Activated naive CD4-positive, alpha-beta T cell treated with anti-CD3 and anti-CD28 coated beads, Interleukin-2, amount 10 ng/mL, durations not matched to agents 7 days and 5 days (primary cell): ENCODE measurements around the gene SCAPER.

Experiments
- CTCF ChIA-PET: fragments of 350-600 bp; sonication (Branson Sonifier 250); formaldehyde crosslinking; loops from one replicate; lab custom pipeline; 2021; ENCODE audit warnings: antibody characterized with exemption; lab: Charles Lee
- DNase-seq: peaks from one replicate; pipeline ENCODE4 v3.0.0-alpha.2; 2020
- H3K27ac Mint-ChIP-seq: one replicate; pipeline ENCODE4 v1.8.0; 2021; ENCODE audit warnings: mild to moderate bottlenecking, moderate library complexity, mixed read lengths
- H3K27me3 Mint-ChIP-seq: one replicate; pipeline ENCODE4 v1.8.0; 2021; ENCODE audit warnings: mild to moderate bottlenecking, mixed read lengths
- H3K36me3 Mint-ChIP-seq: one replicate; pipeline ENCODE4 v1.8.0; 2021; ENCODE audit warnings: mixed read lengths
- H3K4me1 Mint-ChIP-seq: one replicate; pipeline ENCODE4 v1.8.0; 2021; ENCODE audit warnings: mixed read lengths
- H3K4me3 Mint-ChIP-seq: one replicate; pipeline ENCODE4 v1.8.0; 2021; ENCODE audit warnings: mild to moderate bottlenecking, moderate library complexity, mixed read lengths
- H3K9me3 Mint-ChIP-seq: one replicate; pipeline ENCODE4 v1.8.0; 2021; ENCODE audit warnings: mixed read lengths

Gene SCAPER

GRCh38 chr15:76401285-76401684 is 503.9 kb downstream of the SCAPER start:
- Mint-ChIP-seq H3K9me3 (no peaks in the 10 kb centered on the region), H3K4me1 (no peaks in the 10 kb centered on the region), H3K27me3 (no peaks in the 10 kb centered on the region), H3K27ac (no peak overlapping the region), H3K36me3 (no peaks in the 10 kb centered on the region), H3K4me3 (no peak overlapping the region)
- CTCF ChIA-PET: no interaction called here
- no peak for DNase-seq

- Mint-ChIP-seq H3K4me1 (no peaks in the 10 kb centered on the region), H3K4me3 (no peak overlapping the region), H3K9me3 (no peaks in the 10 kb centered on the region), H3K27me3 (no peaks in the 10 kb centered on the region), H3K27ac (no peak overlapping the region), H3K36me3 (no peaks in the 10 kb centered on the region)
- no peak for DNase-seq
- CTCF ChIA-PET: no interaction called here
Observed at GRCh38 chr15:76398317-76399104, 506.6 kb downstream of the SCAPER start.

- no peaks in the 10 kb centered on the region for H3K27me3 Mint-ChIP-seq
- no peaks in the 10 kb centered on the region for H3K4me1 Mint-ChIP-seq
- CTCF ChIA-PET: no interaction called here
- H3K9me3 Mint-ChIP-seq: no peaks in the 10 kb centered on the region
- no peak overlapping the region for H3K27ac Mint-ChIP-seq
- no peak overlapping the region for H3K4me3 Mint-ChIP-seq
- H3K36me3 Mint-ChIP-seq: no peaks in the 10 kb centered on the region
- no peak for DNase-seq
Observed at GRCh38 chr15:76393614-76394013, 511.5 kb downstream of the SCAPER start.

- Mint-ChIP-seq H3K9me3 (no peaks in the 10 kb centered on the region), H3K4me1 (no peaks in the 10 kb centered on the region), H3K27ac (no peak overlapping the region), H3K36me3 (no peaks in the 10 kb centered on the region), H3K4me3 (no peak overlapping the region), H3K27me3 (no peaks in the 10 kb centered on the region)
- DNase-seq: no peak
- CTCF ChIA-PET: no interaction called here
Observed at GRCh38 chr15:76391847-76392246, 513.3 kb downstream of the SCAPER start.

GRCh38 chr15:76391309-76391708 is 513.8 kb downstream of the SCAPER start:
- no peak overlapping the region for H3K4me3 Mint-ChIP-seq
- no peak for DNase-seq
- no peak overlapping the region for H3K27ac Mint-ChIP-seq
- no peaks in the 10 kb centered on the region for H3K27me3 Mint-ChIP-seq
- H3K9me3 Mint-ChIP-seq: no peaks in the 10 kb centered on the region
- no peaks in the 10 kb centered on the region for H3K4me1 Mint-ChIP-seq
- no peaks in the 10 kb centered on the region for H3K36me3 Mint-ChIP-seq
- CTCF ChIA-PET: no interaction called here

GRCh38 chr15:76390571-76390970 is 514.6 kb downstream of the SCAPER start:
- Mint-ChIP-seq H3K4me1 (no peaks in the 10 kb centered on the region), H3K36me3 (no peaks in the 10 kb centered on the region), H3K27me3 (no peaks in the 10 kb centered on the region), H3K9me3 (no peaks in the 10 kb centered on the region), H3K27ac (no peak overlapping the region), H3K4me3 (no peak overlapping the region)
- CTCF ChIA-PET: no interaction called here
- DNase-seq: no peak

GRCh38 chr15:76386926-76387325 is 518.2 kb downstream of the SCAPER start:
- CTCF ChIA-PET: no interaction called here
- no peak for DNase-seq
- H3K4me3 Mint-ChIP-seq: no peak overlapping the region
- H3K4me1 Mint-ChIP-seq: no peaks in the 10 kb centered on the region
- no peaks in the 10 kb centered on the region for H3K27me3 Mint-ChIP-seq
- H3K27ac Mint-ChIP-seq: no peak overlapping the region
- H3K9me3 Mint-ChIP-seq: no peaks in the 10 kb centered on the region
- H3K36me3 Mint-ChIP-seq: no peaks in the 10 kb centered on the region

- H3K4me1 Mint-ChIP-seq: no peaks in the 10 kb centered on the region
- CTCF ChIA-PET: no interaction called here
- H3K27me3 Mint-ChIP-seq: no peaks in the 10 kb centered on the region
- no peak overlapping the region for H3K27ac Mint-ChIP-seq
- no peak for DNase-seq
- H3K9me3 Mint-ChIP-seq: no peaks in the 10 kb centered on the region
- H3K4me3 Mint-ChIP-seq: no peak overlapping the region
- H3K36me3 Mint-ChIP-seq: no peaks in the 10 kb centered on the region
Observed at GRCh38 chr15:76386178-76386577, 519.0 kb downstream of the SCAPER start.

- no peaks in the 10 kb centered on the region for H3K9me3 Mint-ChIP-seq
- H3K4me1 Mint-ChIP-seq: no peaks in the 10 kb centered on the region
- no peaks in the 10 kb centered on the region for H3K36me3 Mint-ChIP-seq
- H3K27me3 Mint-ChIP-seq: no peaks in the 10 kb centered on the region
- no peak for DNase-seq
- no peak overlapping the region for H3K27ac Mint-ChIP-seq
- H3K4me3 Mint-ChIP-seq: no peak overlapping the region
- CTCF ChIA-PET: no interaction called here
Observed at GRCh38 chr15:76384409-76384808, 520.7 kb downstream of the SCAPER start.

- Mint-ChIP-seq H3K27me3 (no peaks in the 10 kb centered on the region), H3K27ac (no peak overlapping the region), H3K9me3 (no peaks in the 10 kb centered on the region), H3K4me3 (no peak overlapping the region), H3K4me1 (no peaks in the 10 kb centered on the region), H3K36me3 (no peaks in the 10 kb centered on the region)
- DNase-seq: no peak
- CTCF ChIA-PET: no interaction called here
Observed at GRCh38 chr15:76382987-76383728, 522.0 kb downstream of the SCAPER start.

GRCh38 chr15:76381366-76381765 is 523.8 kb downstream of the SCAPER start:
- Mint-ChIP-seq H3K27me3 (no peaks in the 10 kb centered on the region), H3K4me3 (no peak overlapping the region), H3K4me1 (no peaks in the 10 kb centered on the region), H3K9me3 (no peaks in the 10 kb centered on the region), H3K36me3 (no peaks in the 10 kb centered on the region), H3K27ac (no peak overlapping the region)
- CTCF ChIA-PET: no interaction called here
- DNase-seq: no peak

GRCh38 chr15:76380249-76380648 is 524.9 kb downstream of the SCAPER start:
- DNase-seq: no peak
- H3K27ac Mint-ChIP-seq: no peak overlapping the region
- no peaks in the 10 kb centered on the region for H3K27me3 Mint-ChIP-seq
- no peak overlapping the region for H3K4me3 Mint-ChIP-seq
- no peaks in the 10 kb centered on the region for H3K36me3 Mint-ChIP-seq
- CTCF ChIA-PET: no interaction called here
- no peaks in the 10 kb centered on the region for H3K9me3 Mint-ChIP-seq
- no peaks in the 10 kb centered on the region for H3K4me1 Mint-ChIP-seq

- CTCF ChIA-PET: no interaction called here
- Mint-ChIP-seq H3K36me3 (no peaks in the 10 kb centered on the region), H3K27me3 (no peaks in the 10 kb centered on the region), H3K4me3 (no peak overlapping the region), H3K9me3 (no peaks in the 10 kb centered on the region), H3K4me1 (no peaks in the 10 kb centered on the region), H3K27ac (no peak overlapping the region)
- no peak for DNase-seq
Observed at GRCh38 chr15:76378691-76379090, 526.4 kb downstream of the SCAPER start.

- CTCF ChIA-PET: no interaction called here
- no peaks in the 10 kb centered on the region for H3K36me3 Mint-ChIP-seq
- H3K9me3 Mint-ChIP-seq: no peaks in the 10 kb centered on the region
- no peak overlapping the region for H3K4me3 Mint-ChIP-seq
- DNase-seq: no peak
- no peaks in the 10 kb centered on the region for H3K4me1 Mint-ChIP-seq
- H3K27ac Mint-ChIP-seq: no peak overlapping the region
- H3K27me3 Mint-ChIP-seq: no peaks in the 10 kb centered on the region
Observed at GRCh38 chr15:76377751-76378150, 527.4 kb downstream of the SCAPER start.

GRCh38 chr15:76377217-76377616 is 527.9 kb downstream of the SCAPER start:
- Mint-ChIP-seq H3K27me3 (no peaks in the 10 kb centered on the region), H3K36me3 (peaks cover 2% of the 10 kb centered on the region), H3K4me3 (no peak overlapping the region), H3K9me3 (no peaks in the 10 kb centered on the region), H3K4me1 (no peaks in the 10 kb centered on the region), H3K27ac (no peak overlapping the region)
- CTCF ChIA-PET: no interaction called here
- no peak for DNase-seq
